Left forelimb (tissue), 1 donor: ENCODE data around the gene EGLN1.

Experiments used
- DNase-seq: peaks from one replicate; pipeline ENCODE4 v3.0.0-alpha.2; 2018; ENCODE audit warnings: low spot score

Gene EGLN1

GRCh38 chr1:231395998-231396390 lies 26.1 kb downstream of the EGLN1 start:
- no peak for DNase-seq

- DNase-seq, result no peak
Measured at GRCh38 chr1:231395076-231395997, 26.8 kb downstream of the EGLN1 start.

- no peak for DNase-seq
Measured at GRCh38 chr1:231393668-231394067, 28.4 kb downstream of the EGLN1 start.

GRCh38 chr1:231392389-231393131 lies 29.5 kb downstream of the EGLN1 start:
- DNase-seq, result no peak

- no peak for DNase-seq
Measured at GRCh38 chr1:231390071-231390470, 32.0 kb downstream of the EGLN1 start.

GRCh38 chr1:231387770-231388669 lies 34.1 kb downstream of the EGLN1 start:
- no peak for DNase-seq

GRCh38 chr1:231386466-231386865 lies 35.6 kb downstream of the EGLN1 start:
- no peak for DNase-seq

GRCh38 chr1:231385416-231385748 lies 36.7 kb downstream of the EGLN1 start:
- DNase-seq, result no peak

GRCh38 chr1:231384696-231385415 lies 37.2 kb downstream of the EGLN1 start:
- DNase-seq, result no peak

GRCh38 chr1:231383159-231383860 lies 38.8 kb downstream of the EGLN1 start:
- DNase-seq, result no peak

GRCh38 chr1:231382426-231382825 lies 39.7 kb downstream of the EGLN1 start:
- DNase-seq, result no peak

GRCh38 chr1:231381729-231382128 lies 40.4 kb downstream of the EGLN1 start:
- no peak for DNase-seq

GRCh38 chr1:231376875-231377549 lies 45.1 kb downstream of the EGLN1 start:
- DNase-seq, result no peak

- DNase-seq, result no peak
Measured at GRCh38 chr1:231376101-231376500, 46.0 kb downstream of the EGLN1 start.

GRCh38 chr1:231374394-231374793 lies 47.7 kb downstream of the EGLN1 start:
- DNase-seq, result no peak

GRCh38 chr1:231372501-231372900 lies 49.6 kb downstream of the EGLN1 start:
- DNase-seq, result no peak

- no peak for DNase-seq
Measured at GRCh38 chr1:231369282-231369681, 52.8 kb downstream of the EGLN1 start.

GRCh38 chr1:231364192-231364591 lies 57.9 kb downstream of the EGLN1 start:
- DNase-seq, result no peak

- no peak for DNase-seq
Measured at GRCh38 chr1:231363624-231364023, 58.5 kb downstream of the EGLN1 start.

GRCh38 chr1:231362325-231362724 lies 59.8 kb downstream of the EGLN1 start:
- no peak for DNase-seq
